Measurements from ENCODE around the gene ERVMER34-1.

The ERVMER34-1 gene

GRCh38 chr4:52743444-52744019, 7.7 kb downstream of the ERVMER34-1 start:
- H3K9me3 Mint-ChIP-seq = no peaks in the 10 kb centered on the region
- ATAC-seq (no peak), DNase-seq (ENCODE audit: low spot score in 2 of 2) (no peak)
- H3K4me1 Mint-ChIP-seq = no peaks in the 10 kb centered on the region
- H3K4me3 Mint-ChIP-seq = no peak overlapping the region
- H3K27ac Mint-ChIP-seq = no peak overlapping the region
- H3K36me3 Mint-ChIP-seq = no peaks in the 10 kb centered on the region

- no peaks in the 10 kb centered on the region for H3K4me1 Mint-ChIP-seq
- H3K4me3 Mint-ChIP-seq = no peak overlapping the region
- no peak overlapping the region for H3K27ac Mint-ChIP-seq
- DNase-seq (ENCODE audit: low spot score in 2 of 2) = no peak
- no peaks in the 10 kb centered on the region for H3K36me3 Mint-ChIP-seq
- H3K9me3 Mint-ChIP-seq = no peaks in the 10 kb centered on the region
- ATAC-seq = no peak
These were observed 21.6 kb downstream of the ERVMER34-1 start for GRCh38 chr4:52729586-52729985.

GRCh38 chr4:52728691-52729240, 22.5 kb downstream of the ERVMER34-1 start:
- H3K27ac Mint-ChIP-seq = no peak overlapping the region
- DNase-seq (ENCODE audit: low spot score in 2 of 2) = no peak
- H3K4me1 Mint-ChIP-seq = no peaks in the 10 kb centered on the region
- H3K4me3 Mint-ChIP-seq = no peak overlapping the region
- H3K9me3 Mint-ChIP-seq = no peaks in the 10 kb centered on the region
- ATAC-seq = no peak
- H3K36me3 Mint-ChIP-seq = no peaks in the 10 kb centered on the region

- Mint-ChIP-seq H3K9me3 (no peaks in the 10 kb centered on the region), H3K4me1 (peaks cover 8% of the 10 kb centered on the region), H3K4me3 (no peak overlapping the region), H3K36me3 (peaks cover 6% of the 10 kb centered on the region), H3K27ac (no peak overlapping the region)
- DNase-seq (ENCODE audit: low spot score in 2 of 2) = no peak
- no peak for ATAC-seq
These were observed 24.2 kb downstream of the ERVMER34-1 start for GRCh38 chr4:52726826-52727580.

- Mint-ChIP-seq H3K4me1 (peaks cover 12% of the 10 kb centered on the region), H3K27ac (peak overlapping the region; percentile 90), H3K9me3 (no peaks in the 10 kb centered on the region), H3K4me3 (peak overlapping the region; percentile 74), H3K36me3 (peaks cover 38% of the 10 kb centered on the region)
- ATAC-seq = peak; percentile 99
- DNase-seq (ENCODE audit: low spot score in 2 of 2) = peak; percentile 74 to 91
These were observed 29.0 kb downstream of the ERVMER34-1 start for GRCh38 chr4:52721968-52722815.

GRCh38 chr4:52718123-52718522, 33.1 kb downstream of the ERVMER34-1 start:
- Mint-ChIP-seq H3K27ac (no peak overlapping the region), H3K36me3 (peaks cover 79% of the 10 kb centered on the region), H3K4me1 (peaks cover 40% of the 10 kb centered on the region), H3K4me3 (no peak overlapping the region), H3K9me3 (no peaks in the 10 kb centered on the region)
- ATAC-seq (no peak), DNase-seq (ENCODE audit: low spot score in 2 of 2) (no peak)

GRCh38 chr4:52716364-52717151, 34.7 kb downstream of the ERVMER34-1 start:
- no peak for DNase-seq (ENCODE audit: low spot score in 2 of 2)
- no peaks in the 10 kb centered on the region for H3K9me3 Mint-ChIP-seq
- H3K36me3 Mint-ChIP-seq = peaks cover 80% of the 10 kb centered on the region
- no peak for ATAC-seq
- peak overlapping the region; percentile 74 for H3K27ac Mint-ChIP-seq
- peaks cover 35% of the 10 kb centered on the region for H3K4me1 Mint-ChIP-seq
- no peak overlapping the region for H3K4me3 Mint-ChIP-seq

GRCh38 chr4:52715914-52716313, 35.3 kb downstream of the ERVMER34-1 start:
- Mint-ChIP-seq H3K27ac (peak overlapping the region; percentile 96), H3K36me3 (peaks cover 80% of the 10 kb centered on the region), H3K9me3 (no peaks in the 10 kb centered on the region), H3K4me3 (peak overlapping the region; percentile 84), H3K4me1 (peaks cover 38% of the 10 kb centered on the region)
- no peak for DNase-seq (ENCODE audit: low spot score in 2 of 2)
- peak; percentile 1 for ATAC-seq

- no peak for DNase-seq (ENCODE audit: low spot score in 2 of 2)
- Mint-ChIP-seq H3K9me3 (no peaks in the 10 kb centered on the region), H3K36me3 (peaks cover 75% of the 10 kb centered on the region), H3K27ac (peak overlapping the region; percentile 96), H3K4me3 (peak overlapping the region; percentile 84), H3K4me1 (peaks cover 42% of the 10 kb centered on the region)
- no peak for ATAC-seq
These were observed 35.8 kb downstream of the ERVMER34-1 start for GRCh38 chr4:52715255-52715897.

GRCh38 chr4:52714597-52715254, 36.5 kb downstream of the ERVMER34-1 start:
- Mint-ChIP-seq H3K9me3 (no peaks in the 10 kb centered on the region), H3K4me1 (peaks cover 42% of the 10 kb centered on the region), H3K36me3 (peaks cover 69% of the 10 kb centered on the region), H3K4me3 (peak overlapping the region; percentile 84), H3K27ac (peak overlapping the region; percentile 96)
- no peak for DNase-seq (ENCODE audit: low spot score in 2 of 2)
- no peak for ATAC-seq

- H3K4me1 Mint-ChIP-seq = peaks cover 49% of the 10 kb centered on the region
- H3K36me3 Mint-ChIP-seq = peaks cover 57% of the 10 kb centered on the region
- H3K4me3 Mint-ChIP-seq = peak overlapping the region; percentile 84
- H3K27ac Mint-ChIP-seq = peak overlapping the region; percentile 96
- no peak for ATAC-seq
- no peak for DNase-seq (ENCODE audit: low spot score in 2 of 2)
- H3K9me3 Mint-ChIP-seq = no peaks in the 10 kb centered on the region
These were observed 37.7 kb downstream of the ERVMER34-1 start for GRCh38 chr4:52713456-52713937.

- DNase-seq (ENCODE audit: low spot score in 2 of 2) = peak; percentile 85 to 97
- H3K36me3 Mint-ChIP-seq = peaks cover 55% of the 10 kb centered on the region
- ATAC-seq = peak; percentile 96
These were observed 38.7 kb downstream of the ERVMER34-1 start for GRCh38 chr4:52712251-52713130.

GRCh38 chr4:52711834-52712250, 39.4 kb downstream of the ERVMER34-1 start:
- Mint-ChIP-seq H3K9me3 (no peaks in the 10 kb centered on the region), H3K36me3 (peaks cover 48% of the 10 kb centered on the region)

More at GRCh38 chr4:52712251-52713130, 38.7 kb downstream of the ERVMER34-1 start:
- Mint-ChIP-seq H3K4me1 (peaks cover 49% of the 10 kb centered on the region), H3K27ac (peak overlapping the region; percentile 96), H3K9me3 (no peaks in the 10 kb centered on the region), H3K4me3 (peak overlapping the region; percentile 84)

More at GRCh38 chr4:52711834-52712250, 39.4 kb downstream of the ERVMER34-1 start:
- H3K4me1 Mint-ChIP-seq = peaks cover 49% of the 10 kb centered on the region
- H3K27ac Mint-ChIP-seq = peak overlapping the region; percentile 96
- H3K4me3 Mint-ChIP-seq = peak overlapping the region; percentile 84
- ATAC-seq = no peak
- no peak for DNase-seq (ENCODE audit: low spot score in 2 of 2)
